HG03565 (cell line): ENCODE measurements around the gene HSD17B14.
"Not testable (repeated sequence)": the region's sequence is repeated elsewhere in the genome, so short reads cannot be mapped to it uniquely, and the experiment has no call there.

Experiments
- ATAC-seq: cut with Tn5 transposase; IDR thresholded peaks from one replicate; pipeline ENCODE4 v1.9.1; 2021; ENCODE audit warnings: mild to moderate bottlenecking, moderate library complexity; ENCODE audit not compliant: unreplicated experiment

HSD17B14 gene

DNA sequence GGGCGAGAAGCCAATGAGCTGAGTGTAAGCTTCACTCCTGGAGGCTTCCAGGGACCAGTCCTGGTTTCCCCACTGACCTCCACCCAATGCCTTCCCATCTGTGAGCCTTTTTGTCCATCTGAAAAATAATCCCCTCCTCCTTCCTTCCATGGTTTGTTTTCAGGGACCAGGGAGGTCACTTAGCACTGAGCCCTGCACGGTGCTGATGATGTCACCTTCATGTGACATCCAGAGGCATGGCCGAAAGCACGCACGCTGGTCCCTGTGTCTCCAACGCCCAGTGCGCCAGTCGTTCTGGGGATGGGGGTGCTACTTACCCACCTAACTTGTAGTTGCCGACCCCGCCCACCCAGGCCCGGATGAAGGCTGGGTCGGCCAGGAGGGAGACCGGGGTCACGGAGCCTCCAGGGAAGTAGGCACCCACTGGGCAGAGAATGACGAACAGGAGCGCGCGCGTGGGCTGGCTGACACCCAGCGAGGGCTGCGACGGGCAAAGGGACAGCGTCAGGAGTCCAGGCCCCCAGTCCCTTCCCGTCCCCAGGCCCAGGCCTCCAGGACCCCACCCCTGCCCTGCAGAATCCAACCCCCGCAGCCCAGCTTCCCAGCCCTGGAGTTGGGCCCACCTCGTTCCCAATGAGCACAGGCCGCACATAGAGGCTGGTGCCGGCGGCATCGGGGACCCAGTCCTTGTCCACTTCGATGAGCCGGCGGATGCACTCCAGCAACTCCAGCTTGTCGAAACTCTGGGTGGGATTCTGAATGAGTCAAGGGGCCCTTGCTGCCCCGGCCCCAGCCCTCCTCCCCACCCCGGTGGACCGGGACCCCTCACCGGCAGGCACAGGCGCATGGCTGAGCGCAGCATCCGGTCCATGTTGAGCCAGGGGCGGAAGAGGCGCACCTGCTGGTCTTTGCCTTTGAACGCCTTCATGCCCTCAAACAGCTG is 36.7 kb downstream of the HSD17B14 start:
- ATAC-seq: no peak

DNA sequence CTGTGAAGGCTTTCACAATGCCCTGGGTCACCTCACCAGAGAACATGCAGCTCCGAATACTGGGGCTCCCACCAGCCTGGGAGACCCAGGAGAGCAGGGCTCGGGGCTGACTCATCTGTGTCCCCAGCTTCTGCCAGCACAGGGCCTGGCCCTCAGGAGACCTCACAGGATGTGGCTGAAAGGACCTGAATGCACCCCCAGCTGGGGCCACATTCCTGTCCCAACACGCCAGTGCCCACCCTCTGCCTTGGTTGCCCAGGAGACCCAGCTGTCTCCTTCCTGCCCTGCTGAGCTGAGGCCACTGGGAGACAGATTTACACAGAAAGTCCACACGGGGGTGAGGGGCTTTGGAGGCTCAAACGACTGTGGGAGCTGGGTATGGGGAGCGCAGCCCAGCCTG is 37.4 kb downstream of the HSD17B14 start:
- ATAC-seq: no peak

DNA sequence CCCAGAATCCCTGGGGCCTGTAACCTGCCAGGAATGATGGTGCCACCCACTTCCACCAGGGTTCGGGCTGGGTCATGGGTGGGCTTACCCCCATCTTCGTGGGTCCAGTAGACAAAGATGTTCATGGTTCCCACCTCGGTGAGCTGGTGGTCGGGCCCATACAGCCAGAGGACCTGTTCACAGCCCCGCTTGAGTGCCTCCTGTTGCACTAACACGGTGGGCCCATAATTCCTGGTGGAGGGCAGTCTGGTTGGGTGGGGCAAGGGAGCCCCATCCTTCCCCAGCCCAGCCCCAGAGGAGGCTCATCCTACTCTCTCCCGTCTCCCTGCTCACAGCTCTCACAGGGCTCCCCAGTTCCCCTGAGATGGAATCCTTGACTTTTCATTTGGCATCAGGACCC is 39.2 kb downstream of the HSD17B14 start:
- no peak for ATAC-seq

DNA sequence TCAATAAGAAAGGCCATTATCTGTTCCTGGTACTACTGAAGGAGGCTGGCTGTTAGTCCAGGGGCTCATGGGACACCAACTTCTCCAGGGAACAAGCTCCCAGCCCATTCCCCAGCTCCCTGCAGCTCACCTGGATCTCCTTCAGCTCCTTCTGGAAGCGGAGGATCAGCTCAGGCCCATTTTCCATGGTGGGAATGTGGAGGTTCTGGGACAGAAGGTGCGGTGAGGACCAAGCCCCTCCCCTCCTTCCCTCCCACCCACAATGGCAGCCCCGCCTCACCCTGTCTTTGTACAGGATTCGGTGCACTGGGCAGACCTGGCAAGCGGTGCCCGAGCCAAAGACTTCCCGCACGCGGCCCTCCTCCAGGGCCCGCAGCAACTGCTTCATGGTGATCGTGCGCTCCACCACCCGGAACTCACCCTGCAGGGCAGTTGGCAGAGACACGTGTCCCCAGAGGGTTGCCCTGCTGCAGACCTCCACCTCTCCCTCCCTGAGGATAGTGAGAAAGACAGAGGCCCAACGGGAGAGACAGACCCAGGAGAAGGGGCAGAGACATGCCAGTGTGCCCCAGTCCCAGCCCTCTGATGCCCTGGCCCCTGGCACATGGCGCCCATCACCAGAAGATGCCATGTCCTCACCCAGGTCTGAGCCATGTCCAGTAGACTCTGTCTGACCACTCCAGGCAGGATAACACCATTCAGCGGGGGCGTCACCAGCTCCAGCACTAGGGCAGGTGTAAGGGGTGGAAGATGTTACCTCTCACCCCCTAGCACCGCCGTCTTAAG is 39.8 kb downstream of the HSD17B14 start:
- no peak for ATAC-seq

DNA sequence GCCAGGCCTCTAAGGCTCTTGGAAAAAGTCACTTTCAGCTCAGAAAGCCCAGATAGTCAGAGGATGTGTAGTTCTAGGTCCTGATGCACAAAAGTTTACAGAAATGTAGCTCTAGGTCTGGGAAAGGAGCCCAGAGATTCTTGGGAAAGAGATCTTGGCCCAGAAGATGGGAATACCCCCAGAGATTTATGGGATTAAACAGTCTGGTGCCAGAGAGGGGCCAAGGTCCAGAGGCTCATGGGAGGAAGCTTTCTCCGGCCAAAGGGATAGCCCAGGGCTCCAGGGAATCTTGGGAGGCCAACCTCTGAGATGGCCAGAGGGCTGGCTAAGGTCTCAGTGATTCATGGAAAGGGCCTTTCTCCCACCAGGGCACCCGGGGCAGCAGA is 40.6 kb downstream of the HSD17B14 start:
- ATAC-seq: no peak

DNA sequence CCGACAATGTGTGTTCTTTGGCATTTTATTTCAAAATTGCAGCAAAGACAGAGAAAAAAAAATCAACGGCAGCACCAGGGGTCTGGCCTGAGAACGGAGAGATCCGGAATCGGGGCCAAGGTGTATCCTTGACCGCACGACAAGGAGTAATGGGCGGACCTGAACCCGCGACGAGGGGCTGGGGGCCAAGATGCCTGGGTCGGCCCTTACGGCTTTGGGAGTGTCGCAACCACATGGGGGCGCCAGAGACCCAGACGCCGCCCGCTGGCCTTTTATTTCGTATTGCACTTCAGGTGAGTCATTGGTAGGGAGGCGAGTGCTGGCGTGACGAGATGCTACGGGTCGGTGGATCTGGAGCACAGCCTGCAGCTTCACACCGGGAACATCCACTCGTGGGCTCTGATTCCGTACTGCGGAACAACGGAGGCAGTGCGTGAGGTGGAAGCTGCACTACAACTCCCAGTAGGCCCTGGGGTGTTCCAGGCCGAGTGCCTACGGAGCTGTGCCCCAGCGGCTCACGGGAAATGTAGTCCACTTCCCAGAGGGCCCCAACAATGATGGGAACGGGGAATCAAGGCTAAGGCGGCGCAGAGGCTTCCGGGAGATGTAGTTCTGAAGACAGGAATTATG is 41.1 kb downstream of the HSD17B14 start:
- ATAC-seq: peak; percentile 72

DNA sequence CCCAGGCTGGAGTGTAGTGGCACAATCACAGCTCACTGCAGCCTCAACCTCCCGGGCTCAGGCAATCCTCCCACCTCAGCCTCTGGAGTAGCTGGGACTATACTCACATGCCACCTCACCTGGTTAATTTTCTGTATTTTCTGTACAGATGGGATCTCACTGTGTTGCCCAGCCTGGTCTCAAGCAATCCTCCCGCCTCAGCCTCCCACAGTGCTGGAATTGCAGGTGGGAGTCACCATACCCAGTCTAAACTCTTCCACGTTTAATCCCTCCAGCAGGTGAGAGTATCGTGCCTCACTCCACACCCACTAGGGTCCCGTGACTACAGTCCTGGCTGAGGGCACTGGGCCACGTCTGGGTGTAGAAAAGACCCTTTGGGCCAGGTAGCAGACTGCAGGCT is 42.0 kb downstream of the HSD17B14 start:
- no peak for ATAC-seq

DNA sequence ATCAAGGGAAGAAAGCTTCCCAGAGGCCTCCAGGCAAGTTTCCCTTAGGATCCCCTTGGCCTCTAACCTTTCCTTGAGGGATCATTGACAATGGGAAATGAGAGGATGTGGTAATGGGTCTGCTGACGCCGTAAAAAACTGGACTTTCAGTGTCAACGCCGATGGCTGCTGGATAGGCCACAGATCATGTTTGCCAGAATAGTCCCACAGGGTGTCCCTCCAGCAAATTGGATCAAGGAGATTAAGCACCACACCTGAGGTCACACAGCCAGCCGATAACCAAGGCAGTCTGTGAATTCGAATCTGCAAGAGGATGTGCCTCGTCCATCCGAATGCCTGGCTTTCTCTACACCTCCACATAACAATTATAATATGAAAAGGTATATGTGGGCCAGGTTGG is 43.0 kb downstream of the HSD17B14 start:
- ATAC-seq: no peak

DNA sequence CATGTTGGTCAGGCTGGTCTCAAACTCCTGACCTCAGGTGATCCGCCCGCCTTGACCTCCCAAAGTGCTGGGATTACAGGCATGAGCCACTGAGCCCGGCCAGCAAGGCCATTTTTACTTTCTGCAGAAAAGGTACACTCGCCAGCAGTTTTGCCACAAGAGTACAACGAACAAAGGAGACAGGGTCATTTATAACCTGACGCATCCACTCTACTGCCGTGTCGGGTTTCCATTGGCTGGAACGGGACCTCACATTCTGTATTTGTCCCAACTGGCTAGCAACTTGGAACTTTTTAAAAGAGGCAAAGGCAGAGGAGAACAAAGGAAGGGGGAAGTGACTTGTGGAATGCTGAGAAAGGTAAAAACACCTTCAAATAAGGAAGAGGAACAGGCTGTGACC is 49.0 kb downstream of the HSD17B14 start:
- ATAC-seq: not testable (repeated sequence)

DNA sequence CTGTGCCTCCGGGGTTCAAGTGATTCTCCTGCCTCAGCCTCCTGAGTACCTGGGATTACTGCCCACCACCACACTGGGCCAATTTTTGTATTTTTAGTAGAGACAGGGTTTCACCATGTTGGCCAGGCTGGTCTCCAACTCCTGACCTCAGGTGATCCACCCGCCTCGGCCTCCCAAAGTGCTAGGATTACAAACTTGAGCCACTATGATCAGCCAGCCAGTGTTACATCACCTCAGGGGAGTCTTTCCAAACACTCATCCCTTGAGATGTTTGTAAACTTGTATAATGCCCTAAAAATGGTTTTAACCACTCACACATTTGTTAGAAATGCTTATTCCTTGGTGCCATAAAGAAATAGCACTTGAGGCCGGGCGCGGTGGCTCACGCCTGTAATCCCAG is 49.9 kb downstream of the HSD17B14 start:
- ATAC-seq: not testable (repeated sequence)

DNA sequence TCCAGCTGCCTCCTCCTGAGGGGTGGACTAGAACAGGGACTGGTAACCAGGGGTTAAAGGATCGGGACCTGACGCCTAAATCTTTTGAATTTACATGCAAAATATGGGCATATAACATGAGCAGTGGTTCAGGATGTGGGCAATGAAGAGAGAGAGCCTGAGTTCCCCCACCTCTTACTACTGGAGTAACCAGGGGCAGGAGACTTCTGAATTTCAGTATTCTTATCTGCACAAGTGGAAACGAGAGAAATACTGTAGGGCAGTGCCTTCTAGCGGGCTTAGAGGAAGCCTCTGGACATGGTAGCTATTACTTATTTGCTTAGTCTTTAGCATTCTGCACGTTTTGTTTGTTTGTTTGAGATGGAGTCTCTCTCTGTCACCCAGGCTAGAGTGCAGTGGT is 51.8 kb downstream of the HSD17B14 start:
- no peak for ATAC-seq

DNA sequence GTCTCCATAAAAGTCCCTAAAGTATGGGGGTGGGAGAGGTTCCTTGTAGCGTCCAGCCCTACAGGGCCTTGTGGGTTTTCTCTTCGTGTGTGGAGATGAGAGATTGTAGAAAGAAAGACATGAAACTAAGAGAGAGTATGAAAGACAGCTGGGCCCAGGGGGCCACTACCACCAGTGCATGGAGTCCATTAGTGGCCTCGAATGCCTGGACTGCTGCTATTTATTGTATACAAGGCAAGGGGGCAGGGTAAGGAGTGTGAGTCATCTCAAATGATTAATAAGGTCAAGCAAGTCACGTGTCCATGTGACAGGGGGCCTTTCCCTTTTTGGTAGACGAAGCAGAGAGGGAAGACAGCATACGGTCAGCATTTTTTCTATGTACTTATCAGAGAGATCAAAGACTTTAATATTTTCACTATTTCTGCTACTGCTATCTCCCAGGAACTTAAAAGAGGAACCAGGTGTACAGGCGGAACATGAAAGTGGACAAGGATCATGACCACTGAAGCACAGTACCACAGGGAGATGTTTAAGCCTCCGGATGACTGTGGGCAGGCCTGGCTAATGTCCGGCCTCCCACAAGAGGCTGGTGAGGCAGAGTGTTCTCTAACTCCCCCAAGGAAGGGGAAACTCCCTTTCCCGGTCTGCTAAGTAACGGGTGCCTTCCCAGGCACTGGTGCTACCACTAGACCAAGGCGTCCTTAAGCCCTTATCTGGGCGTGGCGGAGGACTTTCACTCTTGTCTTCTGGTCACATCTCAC is 55.5 kb downstream of the HSD17B14 start:
- no peak for ATAC-seq

DNA sequence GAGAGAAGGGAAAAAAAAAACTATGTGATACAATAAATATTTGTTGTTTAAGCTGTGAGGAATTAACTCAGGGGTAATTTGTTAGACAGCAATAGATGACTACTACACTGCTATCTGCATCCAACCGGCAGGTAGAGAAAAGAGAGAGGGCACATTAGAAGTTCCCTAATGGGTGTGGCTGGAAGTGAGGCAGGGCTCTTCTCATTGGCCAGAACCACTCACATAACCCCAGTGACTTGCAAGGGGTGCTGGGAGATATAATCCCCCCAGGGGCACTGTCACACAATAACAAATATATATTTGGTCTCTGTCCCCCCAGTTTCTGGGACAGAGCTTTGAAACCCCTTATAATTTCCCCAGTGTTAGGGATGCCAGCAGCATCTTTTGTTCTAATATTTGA is 56.7 kb downstream of the HSD17B14 start:
- ATAC-seq: no peak

DNA sequence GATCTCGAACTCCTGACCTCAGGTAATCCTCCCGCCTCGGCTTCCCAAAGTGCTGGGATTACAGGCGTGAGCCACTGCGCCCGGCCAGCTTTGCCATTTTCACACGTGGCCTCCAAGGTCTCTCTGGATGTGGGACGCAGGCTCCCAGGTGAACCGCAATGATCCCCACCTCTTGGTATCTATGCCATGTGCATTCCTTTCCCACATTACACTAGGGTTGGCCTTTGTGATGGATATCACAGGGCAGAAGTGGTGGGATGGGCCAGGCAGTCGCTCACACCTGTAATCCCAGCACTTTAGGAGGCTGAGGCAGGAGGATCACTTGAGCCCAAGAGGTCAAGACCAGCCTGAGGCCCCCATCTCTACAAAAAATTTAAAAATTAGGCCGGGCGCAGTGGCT is 58.6 kb downstream of the HSD17B14 start:
- no peak for ATAC-seq

DNA sequence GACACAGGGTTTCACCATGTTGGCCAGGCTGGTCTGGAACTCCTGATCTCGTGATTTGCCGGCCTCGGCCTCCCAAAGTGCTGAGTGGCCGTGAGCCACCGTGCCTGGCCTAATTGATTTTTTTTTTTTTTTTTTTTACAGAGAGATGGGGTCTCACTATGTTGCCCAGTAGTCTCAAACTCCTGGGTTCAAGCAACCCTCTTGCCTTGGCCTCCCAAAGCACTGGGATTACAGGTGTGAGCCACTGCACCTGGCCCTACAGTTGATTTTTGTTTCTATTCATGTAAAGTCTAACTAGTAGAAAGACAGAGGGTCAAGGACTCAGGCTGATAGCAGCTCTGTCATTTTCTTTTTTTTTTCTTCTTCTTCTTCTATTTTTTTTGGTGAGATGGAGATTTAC is 59.2 kb downstream of the HSD17B14 start:
- ATAC-seq: no peak

DNA sequence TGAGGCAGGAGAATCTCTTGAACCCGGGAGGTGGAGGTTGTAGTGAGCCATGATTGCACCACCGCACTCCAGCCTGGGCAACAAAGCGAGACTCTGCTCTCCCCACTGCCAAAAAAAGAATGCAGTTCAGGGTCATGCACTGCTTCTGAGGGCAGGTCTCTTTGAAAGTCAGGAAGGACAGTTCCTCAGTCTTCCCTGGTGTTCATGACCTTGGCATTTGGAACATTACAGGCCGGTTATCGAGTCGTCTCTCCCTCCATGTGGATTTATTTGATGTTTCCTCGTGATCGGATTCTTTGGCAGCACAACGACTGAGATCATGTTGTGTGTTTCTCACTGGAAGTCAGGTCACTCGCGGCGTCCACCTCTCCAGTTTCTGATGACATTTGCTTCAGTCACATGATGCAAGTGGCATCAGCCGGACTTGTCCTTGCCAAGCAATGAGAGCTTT is 63.8 kb downstream of the HSD17B14 start:
- no peak for ATAC-seq

DNA sequence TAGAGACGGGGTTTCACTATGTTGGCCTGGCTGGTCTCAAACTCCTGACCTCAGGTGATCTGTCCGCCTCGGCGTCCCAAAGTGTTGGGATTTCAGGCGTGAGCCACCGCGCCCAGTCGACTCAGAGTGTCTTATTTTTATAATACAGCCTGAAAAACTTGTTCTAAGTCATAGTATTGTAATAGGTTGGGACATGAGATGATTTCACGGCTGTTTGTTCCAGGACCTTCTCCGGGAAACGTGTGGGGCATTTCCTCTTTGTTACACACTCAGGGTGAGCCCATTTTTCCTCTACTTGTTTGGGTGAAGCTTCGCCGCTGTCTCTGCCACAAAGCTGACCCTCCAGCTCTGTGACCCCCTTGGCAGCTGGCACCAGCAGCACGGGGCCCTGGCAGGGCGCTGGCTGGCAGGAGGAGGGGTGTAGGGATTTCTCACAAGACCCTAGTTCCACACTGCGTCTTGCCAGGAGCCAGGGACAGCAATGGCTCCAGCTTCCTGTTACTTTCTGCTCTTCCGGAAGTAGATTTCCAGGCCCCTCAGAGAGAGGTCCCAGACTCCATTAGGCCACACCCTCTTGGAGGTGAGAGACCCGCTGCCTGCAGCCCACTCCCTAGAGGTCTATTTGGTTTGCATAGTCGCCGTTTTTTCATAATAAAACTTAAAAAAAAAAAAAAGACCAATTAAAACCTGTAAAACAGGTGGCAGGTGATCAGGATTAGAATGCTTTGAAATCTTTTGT is 65.4 kb downstream of the HSD17B14 start:
- no peak for ATAC-seq

DNA sequence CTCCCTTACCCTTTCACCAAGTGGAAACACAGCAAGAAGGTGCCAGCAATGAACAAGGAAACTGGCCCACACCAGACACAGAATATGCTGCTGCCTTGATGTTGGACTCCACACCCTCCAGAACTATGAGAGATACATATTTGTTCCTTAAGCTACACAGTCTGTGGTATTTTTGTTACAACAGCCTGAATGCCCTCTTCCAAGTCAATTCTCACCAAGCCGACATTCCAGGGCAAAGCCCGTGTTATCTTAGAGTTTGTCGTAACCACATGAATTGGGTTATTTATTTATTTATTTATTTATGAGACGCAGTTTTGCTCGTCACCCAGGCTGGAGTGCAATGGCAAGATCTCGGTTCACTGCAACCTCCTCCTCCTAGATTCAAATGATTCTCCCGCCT is 66.0 kb downstream of the HSD17B14 start:
- no peak for ATAC-seq

DNA sequence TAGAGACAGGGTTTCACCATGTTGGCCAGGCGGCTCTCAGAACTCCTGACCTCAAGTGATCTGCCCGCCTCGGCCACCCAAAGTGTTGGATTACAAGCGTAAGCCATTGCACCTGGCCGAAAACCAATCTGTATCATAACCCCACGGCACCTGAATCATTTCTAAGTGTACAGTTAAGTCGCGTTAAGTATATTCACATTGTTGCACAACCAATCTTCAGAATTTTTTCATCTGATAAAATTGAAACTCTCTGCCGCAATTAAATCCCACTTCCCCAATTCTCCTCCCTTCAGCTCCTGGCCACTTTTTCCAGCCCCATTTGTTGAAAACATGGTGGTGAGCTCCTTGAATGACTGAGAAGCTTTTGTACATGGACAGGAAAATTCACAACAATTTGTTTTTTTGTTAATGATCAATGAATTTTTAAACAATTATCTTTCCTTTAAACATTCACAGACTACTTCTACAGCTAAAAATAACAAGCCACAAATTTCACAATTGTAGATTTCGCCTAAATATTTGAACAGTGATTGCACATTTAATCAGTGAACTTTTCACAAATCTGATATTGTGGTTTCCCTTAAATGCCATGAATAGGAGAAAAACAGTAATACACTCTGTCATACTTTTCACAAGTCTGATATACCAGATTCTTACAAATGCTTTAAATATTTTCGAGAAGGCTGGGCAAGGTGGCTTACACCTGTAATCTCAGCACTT is 67.1 kb downstream of the HSD17B14 start:
- ATAC-seq: no peak
